ENCODE data around the gene MINDY4. TPM values are rescaled to one million over a fixed set of nuclear protein-coding genes. Genes with fewer than 3 reads are reported as not detected.

The MINDY4 gene
- total RNA-seq, 2 donors from 2014 or later: 3.9 to 5.1 TPM

- intact Hi-C loops (cut with DNase I): no loop called here
- DNase-seq (no peak), ATAC-seq (no peak)
Observed at GRCh38 chr7:30859940-30860496, 88.8 kb downstream of the MINDY4 start.

- ATAC-seq (no peak), DNase-seq (no peak)
- intact Hi-C loops (cut with DNase I): no loop called here
Observed at GRCh38 chr7:30861612-30862011, 90.4 kb downstream of the MINDY4 start.

GRCh38 chr7:30862995-30863705 is 91.9 kb downstream of the MINDY4 start:
- intact Hi-C loops (cut with DNase I): no loop called here
- DNase-seq: no peak
- ATAC-seq: no peak

GRCh38 chr7:30863706-30864035 is 92.5 kb downstream of the MINDY4 start:
- ATAC-seq: peak in 1 of 2 donors; percentile 5
- DNase-seq: no peak
- intact Hi-C loops (cut with DNase I): no loop called here

- no peak for ATAC-seq
- intact Hi-C loops (cut with DNase I): no loop called here
- no peak for DNase-seq
Observed at GRCh38 chr7:30864101-30864500, 92.9 kb downstream of the MINDY4 start.

- intact Hi-C loops (cut with DNase I): no loop called here
- DNase-seq (no peak), ATAC-seq (no peak)
Observed at GRCh38 chr7:30865076-30865475, 93.9 kb downstream of the MINDY4 start.

GRCh38 chr7:30865821-30866220 is 94.6 kb downstream of the MINDY4 start:
- ATAC-seq: no peak
- intact Hi-C loops (cut with DNase I): no loop called here

GRCh38 chr7:30866939-30867338 is 95.7 kb downstream of the MINDY4 start:
- intact Hi-C loops (cut with DNase I): no loop called here
- DNase-seq: no peak
- ATAC-seq: no peak

More at GRCh38 chr7:30865821-30866220, 94.6 kb downstream of the MINDY4 start:
- DNase-seq: no peak

GRCh38 chr7:30867483-30867882 is 96.3 kb downstream of the MINDY4 start:
- DNase-seq (no peak), ATAC-seq (no peak)
- intact Hi-C loops (cut with DNase I): no loop called here

GRCh38 chr7:30869794-30870611 is 98.8 kb downstream of the MINDY4 start:
- intact Hi-C loops (cut with DNase I): no loop called here
- DNase-seq: no peak
- peak; percentile 29 to 32 for ATAC-seq

- DNase-seq: no peak
- ATAC-seq: no peak
- intact Hi-C loops (cut with DNase I): no loop called here
Observed at GRCh38 chr7:30870821-30871518, 99.8 kb downstream of the MINDY4 start.

GRCh38 chr7:30871655-30872054 is 100.4 kb downstream of the MINDY4 start:
- DNase-seq (no peak), ATAC-seq (no peak)
- intact Hi-C loops (cut with DNase I): no loop called here

GRCh38 chr7:30873207-30873606 is 102.0 kb downstream of the MINDY4 start:
- no peak for ATAC-seq
- intact Hi-C loops (cut with DNase I): no loop called here
- DNase-seq: no peak

GRCh38 chr7:30873656-30874055 is 102.4 kb downstream of the MINDY4 start:
- DNase-seq: no peak
- ATAC-seq: no peak
- intact Hi-C loops (cut with DNase I): no loop called here

- ATAC-seq (no peak), DNase-seq (no peak)
- intact Hi-C loops (cut with DNase I): no loop called here
Observed at GRCh38 chr7:30874656-30875302, 103.6 kb downstream of the MINDY4 start.

GRCh38 chr7:30877015-30877769 is 106.0 kb downstream of the MINDY4 start:
- intact Hi-C loops (cut with DNase I): no loop called here
- DNase-seq: no peak
- ATAC-seq: no peak

- ATAC-seq (no peak), DNase-seq (no peak)
- intact Hi-C loops (cut with DNase I): no loop called here
Observed at GRCh38 chr7:30877993-30878392, 106.8 kb downstream of the MINDY4 start.
